Testis (tissue), 3 donors: ENCODE data around the gene S100A14. TPM values are rescaled to one million over a fixed set of nuclear protein-coding genes. Genes with fewer than 3 reads are reported as not detected.
"Not testable (repeated sequence)": the region's sequence is repeated elsewhere in the genome, so short reads cannot be mapped to it uniquely, and the experiment has no call there.

Experiments used
- DNase-seq: peaks from one replicate; pipeline ENCODE4 v3.0.0-alpha.2; 2019
- H3K27ac ChIP-seq, 2 donors: fragments of 200-600 bp; sonication (generic); one replicate each; pipeline ENCODE4 v1.5.1; 2019
- H3K27me3 ChIP-seq: fragments of 200-600 bp; sonication (generic); one replicate; pipeline ENCODE4 v1.5.1; 2019
- H3K36me3 ChIP-seq: fragments of 200-600 bp; sonication (generic); one replicate; pipeline ENCODE4 v1.5.1; 2017; ENCODE audit warnings: low read depth; ENCODE audit errors: missing control alignments
- H3K4me1 ChIP-seq: fragments of 200-600 bp; sonication (generic); one replicate; pipeline ENCODE4 v1.5.1; 2019
- H3K4me3 ChIP-seq, 2 donors: fragments of 200-600 bp; sonication (generic); one replicate each; pipeline ENCODE4 v1.5.1; 2017 to 2019
- H3K9me3 ChIP-seq: fragments of 200-600 bp; sonication (generic); one replicate; pipeline ENCODE4 v1.5.1; 2017
- POLR2A ChIP-seq: fragments of 450-650 bp; IDR thresholded peaks from one replicate; pipeline ENCODE4 v1.6.1; 2017; ENCODE audit warnings: antibody characterized with exemption, mild to moderate bottlenecking, moderate library complexity
- WGBS, 2 donors: methylation state at CpG; one replicate each; pipeline ENCODE4 v1.1.5; 2018; 5-methylcytosine and 5-hydroxymethylcytosine counted together
- intact Hi-C: fragments of 100-400 bp; cut with DNase I; formaldehyde crosslinking; loops from one replicate; pipeline ENCODE4 v1.15.1; 2023; ENCODE audit warnings: low total_unique reads
- polyA plus RNA-seq: library from polyadenylated mRNA; stranded (reverse); fragments of 350-450 nt; fragmentation: Illumina TruSeq; extraction: RNeasy Lipid Tissue Mini Kit (QIAGEN cat#74804); gene quantifications from one replicate; pipeline ENCODE4 v1.2.3, GENCODE V29; 2014; ENCODE audit warnings: low read depth, low replicate concordance; ENCODE audit not compliant: insufficient read depth
- total RNA-seq, 2 donors: library from RNA; depleted of rRNA; stranded (reverse); fragments of >200 nt; gene quantifications; one replicate each; pipeline ENCODE4 v1.2.3, GENCODE V29; 2016
- TF ChIP-seq, protein P1 (sequence below), 3 experiments: fragments of 450-650 bp in 2 of 3; fragments of 200-600 bp in 1 of 3; sonication (generic) in 1 of 3; IDR thresholded peaks; one replicate each; pipeline ENCODE4 v1.5.1; 2016 to 2019; ENCODE audit warnings: antibody characterized with exemption in 3 of 3, mild to moderate bottlenecking in 2 of 3, moderate library complexity in 1 of 3

Gene S100A14
- total and polyA plus RNA-seq, 3 donors from 2014 or later: 1.6 TPM; not detected in 2

DNA sequence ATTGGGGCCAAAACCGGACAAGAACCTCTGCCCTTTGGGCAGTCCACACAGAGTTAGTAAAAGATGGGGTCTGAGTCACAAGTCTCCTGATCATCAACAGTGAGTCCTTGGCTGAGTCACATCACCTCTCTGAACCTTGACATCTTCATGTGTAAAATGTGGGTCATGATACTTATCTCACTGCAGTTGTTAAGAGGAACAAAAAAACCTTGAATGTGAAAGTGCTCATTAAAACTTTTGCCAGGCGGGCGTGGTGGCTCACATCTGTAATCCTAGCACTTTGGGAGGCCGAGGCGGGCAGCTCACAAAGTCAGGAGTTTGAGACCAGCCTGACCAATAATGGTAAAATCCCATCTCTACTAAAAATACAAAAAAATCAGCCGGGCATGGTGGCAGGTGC lies 18.9 kb downstream of the S100A14 start:
- Histone ChIP-seq H3K4me1 (no peaks in the 10 kb centered on the region), H3K27ac (no peak overlapping the region), H3K27me3 (no peaks in the 10 kb centered on the region), H3K4me3 (no peak overlapping the region), H3K9me3 (no peaks in the 10 kb centered on the region), H3K36me3 (no peaks in the 10 kb centered on the region)
- 85 to 91% methylated on average over 6 of the region's 6 CpGs for WGBS, 2 donors
- DNase-seq: no peak
- intact Hi-C loops: no loop called here
- TF ChIP-seq, protein P1, sequence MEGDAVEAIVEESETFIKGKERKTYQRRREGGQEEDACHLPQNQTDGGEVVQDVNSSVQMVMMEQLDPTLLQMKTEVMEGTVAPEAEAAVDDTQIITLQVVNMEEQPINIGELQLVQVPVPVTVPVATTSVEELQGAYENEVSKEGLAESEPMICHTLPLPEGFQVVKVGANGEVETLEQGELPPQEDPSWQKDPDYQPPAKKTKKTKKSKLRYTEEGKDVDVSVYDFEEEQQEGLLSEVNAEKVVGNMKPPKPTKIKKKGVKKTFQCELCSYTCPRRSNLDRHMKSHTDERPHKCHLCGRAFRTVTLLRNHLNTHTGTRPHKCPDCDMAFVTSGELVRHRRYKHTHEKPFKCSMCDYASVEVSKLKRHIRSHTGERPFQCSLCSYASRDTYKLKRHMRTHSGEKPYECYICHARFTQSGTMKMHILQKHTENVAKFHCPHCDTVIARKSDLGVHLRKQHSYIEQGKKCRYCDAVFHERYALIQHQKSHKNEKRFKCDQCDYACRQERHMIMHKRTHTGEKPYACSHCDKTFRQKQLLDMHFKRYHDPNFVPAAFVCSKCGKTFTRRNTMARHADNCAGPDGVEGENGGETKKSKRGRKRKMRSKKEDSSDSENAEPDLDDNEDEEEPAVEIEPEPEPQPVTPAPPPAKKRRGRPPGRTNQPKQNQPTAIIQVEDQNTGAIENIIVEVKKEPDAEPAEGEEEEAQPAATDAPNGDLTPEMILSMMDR (IDR thresholded peaks at IDR 0.05): no peak
- no peak for TF ChIP-seq POLR2A

DNA sequence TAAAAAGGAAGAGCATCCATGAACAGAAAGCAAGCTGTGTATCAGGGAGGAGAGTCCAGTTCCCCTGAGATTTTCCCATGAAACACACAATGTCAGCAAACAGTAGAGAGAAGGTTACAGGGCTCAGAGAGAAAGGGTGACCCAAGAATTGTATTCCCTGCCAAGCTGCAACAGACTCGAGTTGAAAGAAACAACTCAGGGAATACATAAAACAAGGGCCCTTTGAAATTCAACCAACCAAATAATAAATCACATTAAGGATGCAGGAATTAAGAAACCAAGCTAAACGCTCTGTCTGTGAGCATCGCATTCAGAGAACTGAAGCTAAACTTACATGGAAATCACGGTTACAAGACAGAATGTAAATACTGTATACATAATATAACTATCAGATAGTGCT lies 23.4 kb downstream of the S100A14 start:
- 43 to 54% methylated on average over 4 of the region's 4 CpGs for WGBS, 2 donors
- H3K27me3 ChIP-seq: no peaks in the 10 kb centered on the region
- no peak overlapping the region for H3K4me3 ChIP-seq
- no peaks in the 10 kb centered on the region for H3K9me3 ChIP-seq
- DNase-seq: no peak
- no peak overlapping the region for H3K27ac ChIP-seq
- intact Hi-C loops: no loop called here
- H3K36me3 ChIP-seq: no peaks in the 10 kb centered on the region
- no peaks in the 10 kb centered on the region for H3K4me1 ChIP-seq
- TF ChIP-seq, protein P1 (IDR thresholded peaks at IDR 0.05): no peak
- TF ChIP-seq POLR2A: no peak

DNA sequence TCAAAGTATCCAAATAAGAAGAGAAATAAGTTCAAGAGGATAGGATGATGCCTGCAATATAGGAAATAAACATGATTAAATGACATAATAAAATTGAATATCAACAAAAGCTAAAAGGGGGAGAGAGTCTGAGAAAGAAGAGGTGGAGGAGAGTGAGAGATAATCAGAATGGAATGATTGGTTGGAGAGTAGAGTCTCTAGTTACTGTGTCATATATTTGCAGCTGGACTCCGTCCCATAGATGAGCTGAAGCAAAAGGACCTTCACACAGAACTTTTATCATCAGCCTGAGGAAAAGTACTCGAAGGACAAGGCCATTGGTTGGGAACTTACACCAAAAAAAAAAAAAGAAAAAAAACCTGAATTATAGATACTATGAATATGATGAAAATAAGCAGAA lies 27.6 kb downstream of the S100A14 start:
- H3K36me3 ChIP-seq: no peaks in the 10 kb centered on the region
- H3K27me3 ChIP-seq: no peaks in the 10 kb centered on the region
- no peak overlapping the region for H3K4me3 ChIP-seq
- 44 to 61% methylated on average over 2 of the region's 2 CpGs for WGBS, 2 donors
- H3K9me3 ChIP-seq: no peaks in the 10 kb centered on the region
- H3K4me1 ChIP-seq: peaks cover 15% of the 10 kb centered on the region
- peak; percentile 44 for DNase-seq
- intact Hi-C loops: no loop called here
- no peak for TF ChIP-seq POLR2A
- TF ChIP-seq, protein P1 (IDR thresholded peaks at IDR 0.05): no peak
- peak overlapping the region in 1 of 2 donors; percentile 37 for H3K27ac ChIP-seq

DNA sequence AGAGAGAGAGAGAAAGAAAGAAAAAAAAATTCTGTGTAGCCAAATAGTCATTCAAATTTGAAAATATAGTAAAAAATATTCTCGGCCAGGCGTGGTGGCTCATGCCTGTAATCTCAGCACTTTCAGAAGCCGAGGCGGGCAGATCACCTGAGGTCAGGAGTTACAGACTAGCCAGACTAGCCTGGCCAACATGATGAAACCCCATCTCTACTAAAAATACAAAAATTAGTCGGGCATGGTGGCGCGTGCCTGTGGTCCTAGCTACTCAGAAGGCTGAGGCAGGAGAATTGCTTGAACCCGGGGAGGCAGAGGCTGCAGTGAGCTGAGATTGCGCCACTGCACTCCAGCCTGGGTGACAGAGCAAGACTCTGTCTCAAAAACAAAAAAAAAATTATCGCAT lies 28.1 kb downstream of the S100A14 start:
- H3K36me3 ChIP-seq, DNase-seq, intact Hi-C loops, H3K9me3 ChIP-seq, H3K27me3 ChIP-seq, H3K4me3 ChIP-seq: not testable (repeated sequence)
- Histone ChIP-seq H3K27ac (peak overlapping the region; percentile 37 to 61), H3K4me1 (peaks cover 15% of the 10 kb centered on the region)
- WGBS, 2 donors: 49 to 75% methylated on average over 10 of the region's 10 CpGs

DNA sequence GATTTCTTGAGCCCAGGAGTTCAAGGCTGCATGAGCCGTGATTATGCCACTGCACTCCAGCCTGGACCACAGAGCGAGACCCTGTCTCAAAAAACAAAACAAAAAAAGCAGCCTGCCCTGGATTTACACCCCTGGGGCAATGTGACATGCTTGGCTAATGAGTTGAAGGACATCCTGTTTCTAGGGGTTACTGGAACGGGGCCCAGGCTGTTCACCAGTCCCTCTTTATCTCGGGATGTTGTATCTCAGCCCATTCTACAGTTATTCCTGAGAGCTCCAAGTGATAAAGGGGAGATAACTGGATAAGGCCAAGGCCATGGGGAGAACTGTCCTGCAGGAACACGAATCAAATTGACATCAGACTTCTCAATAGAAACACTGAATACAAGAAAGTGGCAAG lies 28.8 kb downstream of the S100A14 start:
- intact Hi-C loops: no loop called here
- H3K4me1 ChIP-seq: peaks cover 15% of the 10 kb centered on the region
- no peaks in the 10 kb centered on the region for H3K9me3 ChIP-seq
- no peak overlapping the region for H3K4me3 ChIP-seq
- TF ChIP-seq, protein P1 (IDR thresholded peaks at IDR 0.05): no peak
- peak overlapping the region; percentile 37 to 61 for H3K27ac ChIP-seq
- H3K36me3 ChIP-seq: no peaks in the 10 kb centered on the region
- 47 to 66% methylated on average over 5 of the region's 5 CpGs for WGBS, 2 donors
- DNase-seq: no peak
- no peaks in the 10 kb centered on the region for H3K27me3 ChIP-seq
